Heart left ventricle (tissue), 16 donors: Measurements from ENCODE around the gene ZNF222. TPM values are rescaled to one million over a fixed set of nuclear protein-coding genes. Genes with fewer than 3 reads are reported as not detected.

Source experiments
- ATAC-seq, 4 donors: fragments of 200-7000 bp; cut with Tn5 transposase; one replicate each; pipeline ENCODE4 v1.9.1; 2020 to 2022; ENCODE audit warnings: moderate library complexity in 4 of 4, mild to moderate bottlenecking in 3 of 4, moderate number of reproducible peaks in 1 of 4
- DNase-seq, 5 donors: peaks; one replicate each; pipeline ENCODE4 v3.0.0-alpha.2; 2020
- H3K27ac ChIP-seq, 12 donors: fragments of 200-600 bp; sonication (generic) in 4 of 12; one replicate each; pipeline versions ENCODE4 v1.5.0 to v1.8.0; 2016 to 2022; ENCODE audit warnings: mild to moderate bottlenecking in 2 of 12
- H3K27me3 ChIP-seq, 9 donors: fragments of 200-600 bp; sonication (generic) in 2 of 9; one replicate each; pipeline versions ENCODE4 v1.5.1 to v1.8.0; 2016 to 2022; ENCODE audit warnings: mild to moderate bottlenecking in 3 of 9
- H3K36me3 ChIP-seq, 9 donors: fragments of 200-600 bp; sonication (generic) in 2 of 9; one replicate each; pipeline versions ENCODE4 v1.5.0 to v1.8.0; 2018 to 2022; ENCODE audit warnings: mild to moderate bottlenecking in 2 of 9
- H3K4me1 ChIP-seq, 12 donors: fragments of 200-600 bp; sonication (generic) in 4 of 12; one replicate each; pipeline versions ENCODE4 v1.5.0 to v1.8.0; 2016 to 2022; ENCODE audit warnings: mild to moderate bottlenecking in 3 of 12
- H3K4me3 ChIP-seq, 12 donors: fragments of 200-600 bp; sonication (generic) in 4 of 12; one replicate each; pipeline versions ENCODE4 v1.5.0 to v1.8.0; 2017 to 2022; ENCODE audit warnings: mild to moderate bottlenecking in 9 of 12, moderate library complexity in 4 of 12
- H3K9me3 ChIP-seq, 12 donors: fragments of 200-600 bp; sonication (generic) in 4 of 12; one replicate each; pipeline versions ENCODE4 v1.5.0 to v1.8.0; 2016 to 2022; ENCODE audit warnings: mild to moderate bottlenecking in 1 of 12
- CTCF ChIP-seq, 12 donors: fragments of 200-600 bp; sonication (generic) in 4 of 12; IDR thresholded peaks; one replicate each; pipeline versions ENCODE4 v1.5.0 to v1.8.0; 2018 to 2022; ENCODE audit warnings: antibody characterized with exemption in 12 of 12, mild to moderate bottlenecking in 5 of 12
- POLR2A ChIP-seq, 2 donors: fragments of 450-650 bp; IDR thresholded peaks; one replicate each; pipeline ENCODE4 v1.6.1; 2017; ENCODE audit warnings: antibody characterized with exemption in 2 of 2, mild to moderate bottlenecking in 2 of 2, moderate library complexity in 2 of 2
- WGBS, 4 donors: extraction: QIAGEN DNeasy Blood & Tissue Kit in 2 of 4; methylation state at CpG; one replicate each; pipeline versions ENCODE4 v1.1.5 to v1.1.7; 2013 to 2018; 5-methylcytosine and 5-hydroxymethylcytosine counted together
- intact Hi-C, 10 donors: fragments of 100-400 bp; cut with DNase I; formaldehyde crosslinking; loops; one replicate each; pipeline versions ENCODE4 v1.11.1 to v1.14.2; 2022
- polyA plus RNA-seq, 2 donors: library from polyadenylated mRNA; stranded (reverse); fragments of 200-250 nt; gene quantifications; one replicate each; pipeline ENCODE4 v1.2.3, GENCODE V29; 2013
- total RNA-seq, 9 donors: library from RNA; depleted of rRNA in 2 of 9; stranded (reverse); fragments of >200 nt in 2 of 9; fragmentation: NEBNext Ultra II Directional in 3 of 9; extraction: Animal tissue kit (Norgen Biotek cat#: 25700) in 3 of 9; gene quantifications; one replicate each; pipeline versions ENCODE4 v1.1.0 to v1.2.4, GENCODE V29; 2016 to 2023
- donor health status: ischemic (EF 13 %, LVEDD 7.1; RV severe dilation, severe dysfunction).
- donor health status: healthy with polysubstance abuse.
- donor health status: DM: no; HTN: yes; CAD: no.
- donor health status: DM: no; HTN: no; CAD: no.
- donor health status: ischemic (EF 25% LVEDD 6.9; RV normal size, moderate dysfunction).
- donor health status: ischemic (EF 25% LVEDD 5.7; RV mildly dilated, moderate dysfunction).
- donor health status: healthy.
- donor health status: DM: yes; HTN: yes; CAD: no.
- donor health status: ischemic (EF 35%, LVEDD 5.7; RV mildly dilated, moderate dysfunction).
- donor health status: nonischemic (EF 11% LVEDD 7.7; RV severe dilation, severe dysfunction).
- donor health status: DM: yes; HTN: yes; CAD: no.
- donor health status: PGD.
- donor health status: ischemic (EF 29% LVEDD 5.4; RV normal size, mild dysfunction).
- donor health status: nonischemic (EF 23%, LVEDD 6.1; RV moderate dilation, normal function).

Gene ZNF222
- total and polyA plus RNA-seq, 11 donors, result 2.1 to 7.7 (median 3.9) TPM

GRCh38 chr19:44007473-44007872 lies 17.7 kb upstream of the ZNF222 start:
- WGBS, 4 donors, result 97 to 100% (median 98%) methylated on average over 6 of the region's 6 CpGs
- peaks cover 21 to 63% (median 56%) of the 10 kb centered on the region in 9 donors for H3K36me3 ChIP-seq
- no peak for DNase-seq
- H3K27me3 ChIP-seq, result no peaks in the 10 kb centered on the region
- H3K4me1 ChIP-seq, result peaks cover 0 to 22% (median 9%) of the 10 kb centered on the region in 12 donors
- TF ChIP-seq CTCF (IDR thresholded peaks at IDR 0.05) (no peak), POLR2A (IDR thresholded peaks at IDR 0.05) (no peak)
- intact Hi-C loops, result loop anchor here in 5 of 10 donors (10.0 kb wide), 3 partner anchors 47 to 97 kb away; partner anchors contain the start of genes ZNF224 (in 2 of the 5) and ZNF223 (in 1 of the 5)
- H3K27ac ChIP-seq, result no peak overlapping the region
- ATAC-seq, result no peak
- H3K4me3 ChIP-seq, result no peak overlapping the region
- H3K9me3 ChIP-seq, result peaks cover 0 to 75% (median 54%) of the 10 kb centered on the region in 12 donors

GRCh38 chr19:44010468-44010867 lies 14.7 kb upstream of the ZNF222 start:
- peaks cover 0 to 10% (median 0%) of the 10 kb centered on the region in 12 donors for H3K4me1 ChIP-seq
- no peak for ATAC-seq
- DNase-seq, result no peak
- no peaks in the 10 kb centered on the region for H3K27me3 ChIP-seq
- TF ChIP-seq CTCF (IDR thresholded peaks at IDR 0.05), result no peak
- TF ChIP-seq POLR2A (IDR thresholded peaks at IDR 0.05), result no peak
- intact Hi-C loops, result no loop called here
- H3K27ac ChIP-seq, result no peak overlapping the region
- 95 to 99% (median 98%) methylated on average over 5 of the region's 5 CpGs for WGBS, 4 donors
- peaks cover 21 to 72% (median 56%) of the 10 kb centered on the region in 9 donors for H3K36me3 ChIP-seq
- no peak overlapping the region for H3K4me3 ChIP-seq
- H3K9me3 ChIP-seq, result peaks cover 0 to 100% (median 61%) of the 10 kb centered on the region in 12 donors

GRCh38 chr19:44019498-44019897 lies 5.7 kb upstream of the ZNF222 start:
- Histone ChIP-seq H3K27ac (no peak overlapping the region), H3K36me3 (no peaks in the 10 kb centered on the region), H3K4me3 (no peak overlapping the region), H3K4me1 (peaks cover 0 to under 1% (median 0%) of the 10 kb centered on the region in 12 donors), H3K27me3 (peaks cover 0 to 3% (median 0%) of the 10 kb centered on the region in 9 donors), H3K9me3 (peaks cover 0 to 22% (median 0%) of the 10 kb centered on the region in 12 donors)
- 38 to 49% (median 40%) methylated on average over 2 of the region's 2 CpGs for WGBS, 4 donors
- TF ChIP-seq CTCF (IDR thresholded peaks at IDR 0.05) (no peak), POLR2A (IDR thresholded peaks at IDR 0.05) (no peak)
- ATAC-seq, result no peak
- intact Hi-C loops, result no loop called here
- no peak for DNase-seq

- Histone ChIP-seq H3K9me3 (peaks cover 0 to 5% (median 0%) of the 10 kb centered on the region in 12 donors), H3K4me3 (no peak overlapping the region), H3K4me1 (peaks cover 0 to 9% (median 4%) of the 10 kb centered on the region in 12 donors), H3K27ac (no peak overlapping the region), H3K36me3 (no peaks in the 10 kb centered on the region), H3K27me3 (peaks cover 0 to 3% (median 0%) of the 10 kb centered on the region in 9 donors)
- ATAC-seq, result no peak
- no peak for DNase-seq
- intact Hi-C loops, result no loop called here
- TF ChIP-seq POLR2A (IDR thresholded peaks at IDR 0.05) (no peak), CTCF (IDR thresholded peaks at IDR 0.05) (no peak)
Measured at GRCh38 chr19:44021221-44021620, 4.0 kb upstream of the ZNF222 start.
